ENCODE measurements around the gene TBC1D7.

DNA sequence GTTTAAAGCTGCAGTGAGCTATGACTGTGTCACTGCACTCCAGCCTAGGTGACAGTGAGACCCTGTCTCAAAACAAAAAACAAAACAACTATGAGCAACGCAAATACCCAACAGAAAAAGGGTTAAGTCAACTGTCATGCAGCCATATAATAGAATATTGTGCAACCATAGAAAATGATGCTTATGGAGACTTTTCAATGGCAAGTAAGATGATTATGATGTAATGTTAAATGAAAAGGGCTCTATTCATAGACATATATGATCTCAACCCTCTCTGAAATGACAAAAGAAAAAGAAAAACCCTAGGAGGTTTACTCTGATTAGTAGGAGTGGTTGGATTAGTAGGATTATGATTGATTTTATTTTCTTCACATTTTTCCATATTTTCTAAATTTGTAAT lies 41.3 kb upstream of the TBC1D7 start:
- TF ChIP-seq, protein P1, sequence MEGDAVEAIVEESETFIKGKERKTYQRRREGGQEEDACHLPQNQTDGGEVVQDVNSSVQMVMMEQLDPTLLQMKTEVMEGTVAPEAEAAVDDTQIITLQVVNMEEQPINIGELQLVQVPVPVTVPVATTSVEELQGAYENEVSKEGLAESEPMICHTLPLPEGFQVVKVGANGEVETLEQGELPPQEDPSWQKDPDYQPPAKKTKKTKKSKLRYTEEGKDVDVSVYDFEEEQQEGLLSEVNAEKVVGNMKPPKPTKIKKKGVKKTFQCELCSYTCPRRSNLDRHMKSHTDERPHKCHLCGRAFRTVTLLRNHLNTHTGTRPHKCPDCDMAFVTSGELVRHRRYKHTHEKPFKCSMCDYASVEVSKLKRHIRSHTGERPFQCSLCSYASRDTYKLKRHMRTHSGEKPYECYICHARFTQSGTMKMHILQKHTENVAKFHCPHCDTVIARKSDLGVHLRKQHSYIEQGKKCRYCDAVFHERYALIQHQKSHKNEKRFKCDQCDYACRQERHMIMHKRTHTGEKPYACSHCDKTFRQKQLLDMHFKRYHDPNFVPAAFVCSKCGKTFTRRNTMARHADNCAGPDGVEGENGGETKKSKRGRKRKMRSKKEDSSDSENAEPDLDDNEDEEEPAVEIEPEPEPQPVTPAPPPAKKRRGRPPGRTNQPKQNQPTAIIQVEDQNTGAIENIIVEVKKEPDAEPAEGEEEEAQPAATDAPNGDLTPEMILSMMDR (IDR thresholded peaks at IDR 0.05; ENCODE audit: poor library complexity, severe bottlenecking) = no peak
- TF ChIP-seq POLR2AphosphoS5 (IDR thresholded peaks at IDR 0.05) (no peak), EZH2 (IDR thresholded peaks at IDR 0.05; ENCODE audit: borderline replicate concordance, insufficient read depth, low read length, poor library complexity, severe bottlenecking) (no peak), EP300 (conservative IDR thresholded peaks at IDR 0.05; ENCODE audit: poor library complexity, severe bottlenecking) (no peak), MXI1 (conservative IDR thresholded peaks at IDR 0.05; ENCODE audit: poor library complexity, severe bottlenecking) (no peak), TAF1 (IDR thresholded peaks at IDR 0.05; ENCODE audit: low read depth) (no peak)
